HepG2 (cell line): ENCODE results near the gene CHST1. TPM values are rescaled to one million over a fixed set of nuclear protein-coding genes. Genes with fewer than 3 reads are reported as not detected.

Source experiments
- microRNA-seq: library from miRNA; unstranded; fragments of <30 nt; microRNA quantifications from one replicate; pipeline ENCODE4, GENCODE V29; 2020
- polyA plus RNA-seq, 8 experiments: library from polyadenylated mRNA; depleted of rRNA in 3 of 8; stranded (reverse) in 7 of 8; unstranded in 1 of 8; fragments of >200 nt; fragmentation: Illumina TruSeq in 4 of 8; extraction: Trizol in 4 of 8; gene quantifications; 2 replicates each; pipeline versions ENCODE4 v1.2.1 to v1.2.3, GENCODE V29; 2011 to 2016; ENCODE audit warnings: low read depth in 4 of 8, missing spikeins in 1 of 8, mixed read lengths in 1 of 8; ENCODE audit not compliant: insufficient read depth in 1 of 8
- small RNA-seq, 3 experiments: library from RNA; depleted of rRNA; stranded (forward); fragments of <200 nt; gene quantifications; one replicate each; pipeline ENCODE3, GENCODE V24; 2012; ENCODE audit warnings: low read depth in 2 of 3, low replicate concordance in 1 of 3; ENCODE audit not compliant: insufficient read length in 3 of 3, insufficient read depth in 2 of 3
- total RNA-seq, 5 experiments: library from RNA; depleted of rRNA; stranded (reverse); fragments of >200 nt; fragmentation: Illumina TruSeq; extraction: Trizol; gene quantifications; 2 replicates each; pipeline ENCODE4 v1.2.3, GENCODE V29; 2016; ENCODE audit warnings: low read depth in 1 of 5

CHST1 gene
- total and polyA plus RNA-seq, 2 of the 13 experiments (the other 11 are each of a cell fraction or from before 2014, with no cell fraction given): not detected

Small RNA genes within 50 kb of the gene (microRNA-seq; reads per million reads assigned to microRNA genes)
- gene MIR7154: not detected

Small RNA genes within 50 kb of the gene (small RNA-seq; reads per million reads assigned to genes)
- 0 reads per million in 3 experiments for gene MIR7154

Other genes starting within 250 kb of the CHST1 start
- gene SLC35C1, start 139.5 kb upstream of the CHST1 start, total RNA-seq (2016; rRNA removed; fragmentation: Illumina TruSeq; extraction: Trizol): 6.1 and 7.0 TPM in 2 replicates
- gene SLC35C1, start 139.5 kb upstream of the CHST1 start, polyA plus RNA-seq (2011; rRNA removed): 2.6 and 2.9 TPM in 2 replicates
- gene CRY2, start 181.9 kb upstream of the CHST1 start, total RNA-seq (2016; rRNA removed; fragmentation: Illumina TruSeq; extraction: Trizol): 8.8 and 12.2 TPM in 2 replicates
- 10.0 and 10.1 TPM in 2 replicates for gene CRY2, start 181.9 kb upstream of the CHST1 start, polyA plus RNA-seq (2011; rRNA removed)
- gene MAPK8IP1, start 220.0 kb upstream of the CHST1 start, total RNA-seq (2016; rRNA removed; fragmentation: Illumina TruSeq; extraction: Trizol): 3.0 and 4.2 TPM in 2 replicates
- gene MAPK8IP1, start 220.0 kb upstream of the CHST1 start, polyA plus RNA-seq (2011; rRNA removed): 2.2 and 3.1 TPM in 2 replicates
- 0.73 TPM in 1 of 2 replicates, not detected in the other for gene FREY1, start 241.6 kb upstream of the CHST1 start, total RNA-seq (2016; rRNA removed; fragmentation: Illumina TruSeq; extraction: Trizol)
- gene FREY1, start 241.6 kb upstream of the CHST1 start, polyA plus RNA-seq (2011; rRNA removed): 0.22 and 0.44 TPM in 2 replicates